NCI-H1417 treated with DMSO at 0.1 percent for 48 hours (cell line): Measurements from ENCODE around the gene KRTAP12-2.

Experiments used
- DNase-seq: peaks from one replicate; lab custom pipeline; 2025; lab: John Stamatoyannopoulos, UW

Gene KRTAP12-2

DNA sequence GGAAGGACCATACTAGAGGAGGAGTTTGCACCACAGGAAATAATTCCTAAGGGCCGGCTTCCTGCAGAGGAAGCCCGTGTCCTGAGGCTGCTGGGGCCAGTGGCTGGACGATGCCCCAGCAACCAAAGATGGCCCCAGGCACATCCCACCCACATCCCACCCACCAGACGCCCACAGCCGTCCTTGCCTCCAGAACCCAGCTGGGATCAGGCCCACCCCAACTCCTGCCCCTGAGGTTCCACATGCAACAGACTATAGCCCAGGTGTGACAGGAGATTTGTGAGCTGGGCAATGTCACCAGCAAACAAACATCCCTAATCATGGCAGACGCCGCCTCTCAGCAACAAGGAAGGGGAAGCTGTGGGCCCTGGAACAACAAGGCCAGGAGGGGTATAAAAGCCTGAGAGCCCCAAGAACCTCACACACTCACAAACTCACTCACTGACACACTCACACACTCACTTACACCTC, 40.0 kb downstream of the KRTAP12-2 start, which contains the start of gene KRTAP10-9:
Gene KRTAP10-9 (plus strand): TSS at position 421 of the 471 bp plus-strand sequence. CDS start 79 bp downstream, outside the sequence.
- no peak for DNase-seq

DNA sequence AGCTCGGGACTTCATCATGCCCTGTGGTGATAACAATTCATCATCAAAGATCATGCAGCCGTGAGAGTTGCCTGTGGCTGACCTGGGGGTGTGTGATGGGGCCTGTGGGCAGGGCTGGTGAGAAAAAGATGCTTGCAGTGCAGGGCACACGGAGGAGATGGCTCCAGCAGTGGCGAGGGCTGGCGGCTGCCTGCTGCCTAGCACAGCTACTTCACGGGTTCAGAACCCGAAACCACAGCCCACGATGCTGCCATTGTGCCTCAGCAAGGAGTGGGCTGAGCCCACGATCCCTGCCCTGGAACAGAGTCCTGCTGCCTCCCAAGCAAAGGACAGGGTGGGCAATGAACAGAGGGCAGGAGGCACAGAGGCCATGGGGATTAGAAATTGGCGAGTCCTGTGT, 40.5 kb downstream of the KRTAP12-2 start:
- DNase-seq = no peak

- DNase-seq = no peak
Observed at GRCh38 chr21:44625756-44626155, 41.0 kb downstream of the KRTAP12-2 start.

GRCh38 chr21:44623575-44623974, 43.2 kb downstream of the KRTAP12-2 start:
- no peak for DNase-seq

DNA sequence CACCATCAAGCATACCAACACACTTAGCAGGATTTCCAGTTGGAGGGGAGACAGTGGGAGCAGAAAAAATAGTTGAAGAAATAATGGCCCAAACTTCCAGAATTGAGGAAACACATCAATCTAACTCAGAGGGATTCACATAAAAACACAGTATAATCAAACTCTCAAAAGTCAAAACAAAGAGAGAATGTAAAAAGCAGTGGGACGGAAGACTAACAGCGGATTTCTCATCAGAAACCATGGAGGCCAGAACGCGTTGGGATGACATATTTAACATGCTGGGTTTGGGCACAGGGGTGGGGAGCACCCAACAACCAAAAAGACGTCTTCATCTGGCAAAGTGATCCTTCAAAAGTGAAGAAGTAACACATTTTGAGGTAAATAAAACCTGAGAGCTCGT, 46.8 kb downstream of the KRTAP12-2 start:
- DNase-seq = no peak

DNA sequence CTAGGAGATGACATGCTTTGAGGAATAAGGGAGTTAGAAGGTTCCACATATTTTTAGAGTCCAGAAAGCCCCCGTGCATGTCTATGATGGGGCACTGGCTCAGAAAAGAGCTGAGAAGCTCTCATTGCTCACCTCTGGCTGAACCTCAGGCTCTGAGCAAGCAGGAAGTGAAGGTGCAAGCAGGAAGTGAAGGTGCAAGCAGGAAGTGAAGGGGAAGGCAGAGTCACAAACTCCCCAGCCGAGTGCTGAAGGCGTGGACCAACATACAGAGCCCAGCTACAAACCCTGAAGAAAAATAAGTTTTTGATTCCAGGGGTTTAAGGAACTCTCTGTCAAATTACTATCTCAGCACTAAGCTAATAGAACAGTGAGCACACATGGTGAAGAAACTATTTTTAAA, 47.8 kb downstream of the KRTAP12-2 start:
- DNase-seq = no peak

DNA sequence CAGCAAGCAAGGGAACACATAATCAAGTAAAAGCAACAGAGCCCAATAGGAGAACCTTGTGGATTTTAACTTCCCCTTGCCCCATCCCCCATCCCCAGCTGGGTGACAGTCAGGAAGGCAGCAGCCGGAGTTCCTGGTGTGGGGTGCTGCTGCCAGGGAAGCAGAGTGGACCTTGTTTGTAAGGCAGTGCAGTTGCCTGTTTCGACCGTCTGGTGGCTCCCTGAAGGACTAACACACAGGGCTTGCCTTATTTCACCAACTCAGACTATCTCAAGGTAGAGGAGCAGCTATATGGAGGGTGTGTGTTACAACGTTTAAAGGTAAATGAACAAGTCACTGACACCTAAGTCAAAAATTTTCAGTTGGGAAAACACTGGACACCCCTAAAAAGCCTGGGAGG, 48.2 kb downstream of the KRTAP12-2 start:
- no peak for DNase-seq

GRCh38 chr21:44617071-44617501, 49.6 kb downstream of the KRTAP12-2 start:
- DNase-seq = no peak

DNA sequence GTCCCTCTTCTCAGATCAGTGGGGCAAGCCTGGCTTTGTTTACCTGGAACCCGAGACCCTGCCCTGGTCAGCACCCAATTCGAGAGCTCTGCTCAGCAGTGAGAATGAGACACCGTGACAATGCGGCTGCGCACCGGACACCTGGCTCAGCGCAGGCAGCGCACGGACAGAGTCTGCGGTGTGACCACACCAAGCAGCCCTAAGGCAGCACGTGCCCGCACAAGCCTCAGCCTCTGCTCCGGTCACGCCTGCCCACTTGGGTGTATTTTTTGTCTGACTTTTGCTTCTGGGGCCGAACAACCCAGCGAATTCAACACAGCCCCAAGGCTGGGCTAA, 50.2 kb downstream of the KRTAP12-2 start:
- DNase-seq = no peak
